ENCODE measurements around the gene SLC16A3.

DNA sequence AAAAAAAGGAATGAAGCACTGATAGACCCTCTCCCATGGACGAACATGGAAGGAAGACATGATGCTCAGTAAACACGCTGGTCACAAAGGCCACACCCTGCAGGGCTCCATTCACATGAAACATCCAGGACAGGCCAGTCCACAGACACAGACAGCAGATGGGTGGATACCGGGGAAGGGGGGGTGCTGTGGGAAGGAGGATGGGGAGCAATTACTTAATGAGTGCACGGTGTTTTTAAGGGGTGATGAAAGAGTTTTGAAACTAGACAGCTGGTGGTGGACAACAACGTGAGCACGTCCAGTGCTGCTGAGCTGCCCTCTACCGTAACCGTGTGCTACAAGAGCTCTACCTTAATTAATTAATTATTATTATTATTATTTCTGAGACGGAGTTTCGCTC, 6.0 kb upstream of the SLC16A3 start:
- TF ChIP-seq CTCF (IDR thresholded peaks at IDR 0.05) (no peak), EZH2 (IDR thresholded peaks at IDR 0.05) (no peak), EZH2phosphoT487 (IDR thresholded peaks at IDR 0.05) (no peak)

All from neural progenitor cell (in vitro differentiated cells).